ENCODE data around the gene FAM161B. TPM values are rescaled to one million over a fixed set of nuclear protein-coding genes. Genes with fewer than 3 reads are reported as not detected.

Gene FAM161B
- polyA plus RNA-seq, 1 of the 3 experiments (the other 2 are of a cell fraction), result 1.4 TPM

- 85% methylated on average over 2 of the region's 2 CpGs for WGBS (ENCODE audit: low lambda C conversion rate)
- Histone ChIP-seq H4K20me1 (ENCODE audit: insufficient read depth) (no peaks in the 10 kb centered on the region), H3K79me2 (ENCODE audit: insufficient read depth) (no peaks in the 10 kb centered on the region), H3K4me2 (no peak overlapping the region), H3K4me1 (ENCODE audit: control insufficient read depth in 1 of 2, insufficient read depth in 2 of 2, low read depth in 1 of 2, low read length in 1 of 2) (peaks cover 0 to 2% of the 10 kb centered on the region in 2 experiments; a peak in 1 of 4 replicates), H2AFZ (ENCODE audit: low read depth) (no peak overlapping the region), H3K9me3 (no peaks in the 10 kb centered on the region), H3F3A (replicated peaks; ENCODE audit: insufficient read depth) (no peaks in the 10 kb centered on the region), H3K36me3 (replicated peaks in 1 of 2; ENCODE audit: control insufficient read depth in 1 of 2, insufficient read depth in 2 of 2, low read length in 1 of 2) (peaks cover 0 to 8% of the 10 kb centered on the region in 2 experiments), H3K27me3 (ENCODE audit: insufficient read depth) (no peaks in the 10 kb centered on the region), H3K27ac (ENCODE audit: low read depth in 2 of 2, low read length in 1 of 2) (no peak overlapping the region), H3K4me3 (ENCODE audit: low read depth in 2 of 2, low read length in 1 of 2) (no peak overlapping the region), H3K9me2 (no peaks in the 10 kb centered on the region), H3K9ac (no peak overlapping the region)
- ChIA-PET POLR2A (no interaction called here), CTCF (no interaction called here)
- no peak for DNase-seq
- TF ChIP-seq GATA2 (CRISPR knock-in tag; IDR thresholded peaks at IDR 0.05), result no peak
- no peak for TF ChIP-seq GABPA (IDR thresholded peaks at IDR 0.05; ENCODE audit: low read depth)
- TF ChIP-seq, protein P1, sequence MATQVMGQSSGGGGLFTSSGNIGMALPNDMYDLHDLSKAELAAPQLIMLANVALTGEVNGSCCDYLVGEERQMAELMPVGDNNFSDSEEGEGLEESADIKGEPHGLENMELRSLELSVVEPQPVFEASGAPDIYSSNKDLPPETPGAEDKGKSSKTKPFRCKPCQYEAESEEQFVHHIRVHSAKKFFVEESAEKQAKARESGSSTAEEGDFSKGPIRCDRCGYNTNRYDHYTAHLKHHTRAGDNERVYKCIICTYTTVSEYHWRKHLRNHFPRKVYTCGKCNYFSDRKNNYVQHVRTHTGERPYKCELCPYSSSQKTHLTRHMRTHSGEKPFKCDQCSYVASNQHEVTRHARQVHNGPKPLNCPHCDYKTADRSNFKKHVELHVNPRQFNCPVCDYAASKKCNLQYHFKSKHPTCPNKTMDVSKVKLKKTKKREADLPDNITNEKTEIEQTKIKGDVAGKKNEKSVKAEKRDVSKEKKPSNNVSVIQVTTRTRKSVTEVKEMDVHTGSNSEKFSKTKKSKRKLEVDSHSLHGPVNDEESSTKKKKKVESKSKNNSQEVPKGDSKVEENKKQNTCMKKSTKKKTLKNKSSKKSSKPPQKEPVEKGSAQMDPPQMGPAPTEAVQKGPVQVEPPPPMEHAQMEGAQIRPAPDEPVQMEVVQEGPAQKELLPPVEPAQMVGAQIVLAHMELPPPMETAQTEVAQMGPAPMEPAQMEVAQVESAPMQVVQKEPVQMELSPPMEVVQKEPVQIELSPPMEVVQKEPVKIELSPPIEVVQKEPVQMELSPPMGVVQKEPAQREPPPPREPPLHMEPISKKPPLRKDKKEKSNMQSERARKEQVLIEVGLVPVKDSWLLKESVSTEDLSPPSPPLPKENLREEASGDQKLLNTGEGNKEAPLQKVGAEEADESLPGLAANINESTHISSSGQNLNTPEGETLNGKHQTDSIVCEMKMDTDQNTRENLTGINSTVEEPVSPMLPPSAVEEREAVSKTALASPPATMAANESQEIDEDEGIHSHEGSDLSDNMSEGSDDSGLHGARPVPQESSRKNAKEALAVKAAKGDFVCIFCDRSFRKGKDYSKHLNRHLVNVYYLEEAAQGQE (IDR thresholded peaks at IDR 0.05; ENCODE audit: low read depth, low read length), result no peak
- TF ChIP-seq, protein P2, sequence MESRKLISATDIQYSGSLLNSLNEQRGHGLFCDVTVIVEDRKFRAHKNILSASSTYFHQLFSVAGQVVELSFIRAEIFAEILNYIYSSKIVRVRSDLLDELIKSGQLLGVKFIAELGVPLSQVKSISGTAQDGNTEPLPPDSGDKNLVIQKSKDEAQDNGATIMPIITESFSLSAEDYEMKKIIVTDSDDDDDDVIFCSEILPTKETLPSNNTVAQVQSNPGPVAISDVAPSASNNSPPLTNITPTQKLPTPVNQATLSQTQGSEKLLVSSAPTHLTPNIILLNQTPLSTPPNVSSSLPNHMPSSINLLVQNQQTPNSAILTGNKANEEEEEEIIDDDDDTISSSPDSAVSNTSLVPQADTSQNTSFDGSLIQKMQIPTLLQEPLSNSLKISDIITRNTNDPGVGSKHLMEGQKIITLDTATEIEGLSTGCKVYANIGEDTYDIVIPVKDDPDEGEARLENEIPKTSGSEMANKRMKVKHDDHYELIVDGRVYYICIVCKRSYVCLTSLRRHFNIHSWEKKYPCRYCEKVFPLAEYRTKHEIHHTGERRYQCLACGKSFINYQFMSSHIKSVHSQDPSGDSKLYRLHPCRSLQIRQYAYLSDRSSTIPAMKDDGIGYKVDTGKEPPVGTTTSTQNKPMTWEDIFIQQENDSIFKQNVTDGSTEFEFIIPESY (IDR thresholded peaks at IDR 0.05; ENCODE audit: borderline replicate concordance, low read depth), result no peak
- TF ChIP-seq NRF1 (IDR thresholded peaks at IDR 0.05; ENCODE audit: low read depth, low read length), result no peak
- TF ChIP-seq CHD2 (IDR thresholded peaks at IDR 0.05; ENCODE audit: low read length, partially characterized antibody), result no peak
- no peak for TF ChIP-seq RFX5 (IDR thresholded peaks at IDR 0.05; ENCODE audit: low read length)
- no peak for TF ChIP-seq YY1 (IDR thresholded peaks at IDR 0.05; ENCODE audit: low read depth)
- TF ChIP-seq MAX (IDR thresholded peaks at IDR 0.05; ENCODE audit: low read depth), result no peak
Observed at GRCh38 chr14:73973497-73973896, 23.6 kb upstream of the FAM161B start.

GRCh38 chr14:73968885-73969284 lies 19.0 kb upstream of the FAM161B start:
- no peak overlapping the region for H3K27ac ChIP-seq (ENCODE audit: low read depth in 2 of 2, low read length in 1 of 2)
- no peaks in the 10 kb centered on the region for H3K9me3 ChIP-seq
- no peaks in the 10 kb centered on the region for H3K27me3 ChIP-seq (ENCODE audit: insufficient read depth)
- peaks cover 7 to 13% of the 10 kb centered on the region in 2 experiments for H3K36me3 ChIP-seq (replicated peaks in 1 of 2; ENCODE audit: control insufficient read depth in 1 of 2, insufficient read depth in 2 of 2, low read length in 1 of 2)
- no peak overlapping the region for H3K9ac ChIP-seq
- no peaks in the 10 kb centered on the region for H3F3A ChIP-seq (replicated peaks; ENCODE audit: insufficient read depth)
- DNase-seq, result no peak
- 86% methylated on average over 2 of the region's 2 CpGs for WGBS (ENCODE audit: low lambda C conversion rate)
- ChIA-PET POLR2A (no interaction called here), CTCF (no interaction called here)
- H2AFZ ChIP-seq (ENCODE audit: low read depth), result no peak overlapping the region
- no peaks in the 10 kb centered on the region for H4K20me1 ChIP-seq (ENCODE audit: insufficient read depth)
- H3K4me1 ChIP-seq (ENCODE audit: control insufficient read depth in 1 of 2, insufficient read depth in 2 of 2, low read depth in 1 of 2, low read length in 1 of 2), result peaks cover 0 to 2% of the 10 kb centered on the region in 2 experiments; a peak in 1 of 4 replicates
- H3K4me3 ChIP-seq (ENCODE audit: low read depth in 2 of 2, low read length in 1 of 2), result no peak overlapping the region
- no peak overlapping the region for H3K4me2 ChIP-seq
- no peaks in the 10 kb centered on the region for H3K79me2 ChIP-seq (ENCODE audit: insufficient read depth)
- H3K9me2 ChIP-seq, result no peaks in the 10 kb centered on the region
- TF ChIP-seq NFIC (IDR thresholded peaks at IDR 0.05; ENCODE audit: borderline replicate concordance) (no peak), CTCF (IDR thresholded peaks at IDR 0.05) (no peak), RAD21 (IDR thresholded peaks at IDR 0.05; ENCODE audit: low read length) (no peak), USF1 (IDR thresholded peaks at IDR 0.05; ENCODE audit: borderline replicate concordance, low read depth) (no peak), SMC3 (IDR thresholded peaks at IDR 0.05; ENCODE audit: low read depth, low read length) (no peak), TEAD4 (IDR thresholded peaks at IDR 0.05; ENCODE audit: borderline replicate concordance, insufficient read depth) (no peak)
- TF ChIP-seq, protein P2 (IDR thresholded peaks at IDR 0.05; ENCODE audit: borderline replicate concordance, low read depth), result no peak
- TF ChIP-seq, protein P3, sequence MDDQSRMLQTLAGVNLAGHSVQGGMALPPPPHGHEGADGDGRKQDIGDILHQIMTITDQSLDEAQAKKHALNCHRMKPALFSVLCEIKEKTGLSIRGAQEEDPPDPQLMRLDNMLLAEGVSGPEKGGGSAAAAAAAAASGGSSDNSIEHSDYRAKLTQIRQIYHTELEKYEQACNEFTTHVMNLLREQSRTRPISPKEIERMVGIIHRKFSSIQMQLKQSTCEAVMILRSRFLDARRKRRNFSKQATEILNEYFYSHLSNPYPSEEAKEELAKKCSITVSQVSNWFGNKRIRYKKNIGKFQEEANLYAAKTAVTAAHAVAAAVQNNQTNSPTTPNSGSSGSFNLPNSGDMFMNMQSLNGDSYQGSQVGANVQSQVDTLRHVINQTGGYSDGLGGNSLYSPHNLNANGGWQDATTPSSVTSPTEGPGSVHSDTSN (IDR thresholded peaks at IDR 0.05), result no peak

Measured in SK-N-SH (cell line).